NCI-H2227 treated with DMSO at 0.1 percent for 48 hours (cell line): Measurements from ENCODE around the gene AIF1L.

Experiments
- DNase-seq: peaks from one replicate; lab custom pipeline; 2025; lab: John Stamatoyannopoulos, UW

AIF1L gene

GRCh38 chr9:131096269-131097125, at the start of gene AIF1L:
TSS of gene AIF1L (plus strand) at chr9:131096531. CDS start at chr9:131096630, 99 bp downstream.
- peak; percentile 20 for DNase-seq

- peak; percentile 19 for DNase-seq
These were observed 49.6 kb upstream of the AIF1L start for GRCh38 chr9:131046581-131047202.

- DNase-seq = no peak
These were observed 48.0 kb upstream of the AIF1L start for GRCh38 chr9:131048332-131048731.

GRCh38 chr9:131048820-131049219, 47.5 kb upstream of the AIF1L start:
- DNase-seq = no peak

- no peak for DNase-seq
These were observed 46.3 kb upstream of the AIF1L start for GRCh38 chr9:131049829-131050715.

GRCh38 chr9:131050831-131051230, 45.5 kb upstream of the AIF1L start:
- DNase-seq = no peak

GRCh38 chr9:131051592-131052517, 44.5 kb upstream of the AIF1L start:
- DNase-seq = no peak

- no peak for DNase-seq
These were observed 42.4 kb upstream of the AIF1L start for GRCh38 chr9:131053896-131054295.

- DNase-seq = no peak
These were observed 39.4 kb upstream of the AIF1L start for GRCh38 chr9:131056781-131057506.

GRCh38 chr9:131060900-131061630, 35.3 kb upstream of the AIF1L start:
- no peak for DNase-seq

GRCh38 chr9:131062969-131063368, 33.4 kb upstream of the AIF1L start:
- DNase-seq = no peak

- DNase-seq = no peak
These were observed 30.7 kb upstream of the AIF1L start for GRCh38 chr9:131065599-131065998.

GRCh38 chr9:131067625-131068024, 28.7 kb upstream of the AIF1L start:
- DNase-seq = no peak

- no peak for DNase-seq
These were observed 28.1 kb upstream of the AIF1L start for GRCh38 chr9:131068076-131068816.

GRCh38 chr9:131069699-131070098, 26.6 kb upstream of the AIF1L start:
- DNase-seq = no peak

GRCh38 chr9:131072107-131072870, 24.0 kb upstream of the AIF1L start:
- DNase-seq = no peak

- DNase-seq = no peak
These were observed 23.5 kb upstream of the AIF1L start for GRCh38 chr9:131072871-131073237.
